Neural progenitor cell (in vitro differentiated cells): ENCODE data around the gene BOC. TPM values are rescaled to one million over a fixed set of nuclear protein-coding genes. Genes with fewer than 3 reads are reported as not detected.

Experiments used
- DNase-seq: peaks from one replicate; pipeline ENCODE4 v3.0.0-alpha.2; 2016; ENCODE audit warnings: low spot score
- H2AFZ ChIP-seq: fragments of 200-600 bp; sonication (generic); replicated peaks from 2 replicates; pipeline ENCODE4 v1.6.1; 2016; ENCODE audit warnings: antibody characterized with exemption
- H3F3A ChIP-seq: fragments of 200-600 bp; sonication (generic); 2 replicates; pipeline ENCODE4 v1.6.1; 2016; ENCODE audit warnings: antibody characterized with exemption, low read depth
- H3K27ac ChIP-seq: fragments of 200-600 bp; sonication (generic); 2 replicates; pipeline ENCODE4 v1.5.1; 2016; ENCODE audit warnings: mild to moderate bottlenecking
- H3K27me3 ChIP-seq: fragments of 200-600 bp; sonication (generic); 2 replicates; pipeline ENCODE4 v1.6.1; 2016; ENCODE audit warnings: mild to moderate bottlenecking, moderate library complexity
- H3K36me3 ChIP-seq: fragments of 200-600 bp; sonication (generic); 2 replicates; pipeline ENCODE4 v1.5.1; 2016
- H3K4me1 ChIP-seq: fragments of 200-600 bp; sonication (generic); 2 replicates; pipeline ENCODE4 v1.6.1; 2016; ENCODE audit warnings: mixed run types
- H3K4me2 ChIP-seq: fragments of 200-600 bp; sonication (generic); 2 replicates; pipeline ENCODE4 v1.6.1; 2016
- H3K4me3 ChIP-seq: fragments of 200-600 bp; sonication (generic); 2 replicates; pipeline ENCODE4 v1.5.1; 2016
- H3K79me2 ChIP-seq: fragments of 200-600 bp; sonication (generic); 2 replicates; pipeline ENCODE4 v1.6.1; 2016; ENCODE audit warnings: low read depth
- H3K9ac ChIP-seq: fragments of 200-600 bp; sonication (generic); 2 replicates; pipeline ENCODE4 v1.6.1; 2016
- H3K9me3 ChIP-seq: fragments of 200-600 bp; sonication (generic); 2 replicates; pipeline ENCODE4 v1.5.1; 2016; ENCODE audit warnings: low read depth
- H4K20me1 ChIP-seq: fragments of 200-600 bp; sonication (generic); 2 replicates; pipeline ENCODE4 v1.6.1; 2016; ENCODE audit warnings: low read depth
- H3K27ac Mint-ChIP-seq: 3 replicates; pipeline ENCODE4 v1.8.0; 2021; ENCODE audit warnings: mixed read lengths
- H3K27me3 Mint-ChIP-seq: 2 replicates; pipeline ENCODE4 v1.8.0; 2022; ENCODE audit warnings: low read depth, mild to moderate bottlenecking, inconsistent platforms, moderate library complexity, mixed read lengths; ENCODE audit not compliant: insufficient read depth
- H3K36me3 Mint-ChIP-seq: 3 replicates; pipeline ENCODE4 v1.8.0; 2021; ENCODE audit warnings: mixed read lengths
- H3K4me1 Mint-ChIP-seq: 3 replicates; pipeline ENCODE4 v1.8.0; 2021; ENCODE audit warnings: mixed read lengths
- H3K4me3 Mint-ChIP-seq: 3 replicates; pipeline ENCODE4 v1.8.0; 2021; ENCODE audit warnings: mild to moderate bottlenecking, moderate library complexity, mixed read lengths
- H3K9me3 Mint-ChIP-seq: 3 replicates; pipeline ENCODE4 v1.8.0; 2020; ENCODE audit warnings: mixed read lengths
- EZH2 ChIP-seq: fragments of 200-600 bp; sonication (generic); IDR thresholded peaks from 2 replicates; pipeline ENCODE4 v1.6.1; 2017; ENCODE audit warnings: antibody characterized with exemption, mild to moderate bottlenecking, moderate library complexity
- EZH2phosphoT487 ChIP-seq: fragments of 200-600 bp; sonication (generic); IDR thresholded peaks from 2 replicates; pipeline ENCODE4 v1.6.1; 2017; ENCODE audit warnings: antibody characterized with exemption
- total RNA-seq: library from RNA; depleted of rRNA; stranded (reverse); fragments of >200 nt; gene quantifications from 2 replicates; pipeline ENCODE4 v1.2.3, GENCODE V29; 2015; ENCODE audit warnings: low replicate concordance
- TF ChIP-seq, protein P1 (sequence below): fragments of 200-600 bp; sonication (generic); IDR thresholded peaks from 2 replicates; pipeline ENCODE4 v1.5.1; 2017; ENCODE audit warnings: antibody characterized with exemption, mild to moderate bottlenecking

BOC gene
- total RNA-seq, 1 donor from 2014 or later: 35.2 TPM

DNA sequence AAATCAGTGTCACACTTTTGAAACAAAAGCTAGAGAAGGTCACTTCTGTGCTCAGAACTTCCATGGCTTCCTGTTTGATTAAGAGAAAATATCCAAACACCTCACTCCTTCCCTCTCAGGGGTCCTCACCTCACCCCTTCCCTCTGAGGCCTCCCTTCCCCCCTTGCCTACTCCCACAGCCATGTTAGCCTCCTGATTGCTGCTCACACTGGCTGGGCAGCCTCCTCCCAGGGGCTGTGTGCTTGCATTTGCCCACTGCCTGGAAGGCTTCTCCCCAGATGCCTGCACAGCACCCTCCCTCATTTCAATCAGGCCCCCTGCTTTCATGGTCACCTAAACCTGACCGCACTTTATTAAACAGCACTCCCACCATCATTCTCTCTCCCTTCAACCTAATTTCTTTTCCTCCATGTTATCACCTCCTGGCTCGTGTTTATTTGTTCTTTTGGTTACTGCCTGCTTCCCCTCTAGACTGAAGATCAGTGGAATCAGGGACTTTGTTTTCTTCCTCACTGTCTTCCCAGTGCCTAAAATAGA is 10.4 kb downstream of the BOC start:
- Histone ChIP-seq H3K4me3 (no peak overlapping the region), H3K36me3 (no peaks in the 10 kb centered on the region), H3K9ac (no peak overlapping the region), H3F3A (peaks cover 4% of the 10 kb centered on the region), H3K79me2 (peaks cover 67% of the 10 kb centered on the region), H3K27me3 (no peaks in the 10 kb centered on the region), H4K20me1 (peaks cover 72% of the 10 kb centered on the region), H3K27ac (no peak overlapping the region), H2AFZ (no peak overlapping the region), H3K4me1 (peaks cover 37% of the 10 kb centered on the region), H3K4me2 (peak overlapping the region; percentile 6), H3K9me3 (no peaks in the 10 kb centered on the region)
- peaks cover 90% of the 10 kb centered on the region for H3K4me1 Mint-ChIP-seq
- peaks cover 72% of the 10 kb centered on the region for H3K36me3 Mint-ChIP-seq
- H3K27me3 Mint-ChIP-seq: peaks cover 3% of the 10 kb centered on the region
- DNase-seq: no peak
- no peaks in the 10 kb centered on the region for H3K9me3 Mint-ChIP-seq
- no peak for TF ChIP-seq EZH2
- TF ChIP-seq, protein P1, sequence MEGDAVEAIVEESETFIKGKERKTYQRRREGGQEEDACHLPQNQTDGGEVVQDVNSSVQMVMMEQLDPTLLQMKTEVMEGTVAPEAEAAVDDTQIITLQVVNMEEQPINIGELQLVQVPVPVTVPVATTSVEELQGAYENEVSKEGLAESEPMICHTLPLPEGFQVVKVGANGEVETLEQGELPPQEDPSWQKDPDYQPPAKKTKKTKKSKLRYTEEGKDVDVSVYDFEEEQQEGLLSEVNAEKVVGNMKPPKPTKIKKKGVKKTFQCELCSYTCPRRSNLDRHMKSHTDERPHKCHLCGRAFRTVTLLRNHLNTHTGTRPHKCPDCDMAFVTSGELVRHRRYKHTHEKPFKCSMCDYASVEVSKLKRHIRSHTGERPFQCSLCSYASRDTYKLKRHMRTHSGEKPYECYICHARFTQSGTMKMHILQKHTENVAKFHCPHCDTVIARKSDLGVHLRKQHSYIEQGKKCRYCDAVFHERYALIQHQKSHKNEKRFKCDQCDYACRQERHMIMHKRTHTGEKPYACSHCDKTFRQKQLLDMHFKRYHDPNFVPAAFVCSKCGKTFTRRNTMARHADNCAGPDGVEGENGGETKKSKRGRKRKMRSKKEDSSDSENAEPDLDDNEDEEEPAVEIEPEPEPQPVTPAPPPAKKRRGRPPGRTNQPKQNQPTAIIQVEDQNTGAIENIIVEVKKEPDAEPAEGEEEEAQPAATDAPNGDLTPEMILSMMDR: no peak
- TF ChIP-seq EZH2phosphoT487: no peak
- H3K27ac Mint-ChIP-seq: peak overlapping the region; percentile 84
- peak overlapping the region; percentile 4 for H3K4me3 Mint-ChIP-seq

DNA sequence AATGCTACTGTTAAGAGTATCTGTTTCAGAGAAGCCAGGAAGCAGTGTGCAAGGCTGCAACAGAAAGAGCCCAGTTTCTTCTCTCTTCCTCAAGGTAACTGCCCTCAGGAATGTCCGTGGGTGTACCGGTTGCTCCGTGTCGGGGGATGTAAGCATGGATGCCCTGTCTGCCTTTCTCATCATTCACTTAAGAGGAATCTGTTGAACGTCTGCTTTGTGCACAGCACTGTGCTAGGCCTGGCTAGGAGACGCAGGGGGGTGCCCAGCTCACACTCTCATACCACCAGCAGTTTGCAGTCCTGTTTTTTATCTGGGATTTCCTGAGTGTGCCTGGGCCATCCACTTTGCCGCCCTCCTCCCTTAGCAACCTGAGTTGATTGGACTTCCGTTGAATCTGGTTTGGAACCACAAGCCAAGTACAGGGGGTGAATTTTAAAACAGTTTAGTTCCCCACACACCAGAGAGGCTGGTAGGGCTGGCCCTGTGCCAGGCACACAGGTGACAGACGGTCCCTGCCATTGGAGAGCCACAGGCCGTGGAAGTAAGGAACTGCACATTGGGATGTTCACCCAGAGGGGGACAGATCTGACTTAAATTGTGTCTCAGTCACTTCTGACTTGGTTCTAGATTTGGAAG is 11.2 kb downstream of the BOC start:
- peaks cover 68% of the 10 kb centered on the region for H3K36me3 Mint-ChIP-seq
- H3K9ac ChIP-seq: no peak overlapping the region
- H3K27ac ChIP-seq: no peak overlapping the region
- H3K4me3 ChIP-seq: no peak overlapping the region
- no peaks in the 10 kb centered on the region for H3K27me3 ChIP-seq
- peaks cover 66% of the 10 kb centered on the region for H3K79me2 ChIP-seq
- peaks cover 4% of the 10 kb centered on the region for H3F3A ChIP-seq
- H3K4me1 Mint-ChIP-seq: peaks cover 89% of the 10 kb centered on the region
- H4K20me1 ChIP-seq: peaks cover 69% of the 10 kb centered on the region
- H3K36me3 ChIP-seq: no peaks in the 10 kb centered on the region
- H3K4me3 Mint-ChIP-seq: peak overlapping the region; percentile 22
- no peak for DNase-seq
- H3K4me2 ChIP-seq: peak overlapping the region; percentile 6
- TF ChIP-seq, protein P1: no peak
- no peak for TF ChIP-seq EZH2phosphoT487
- TF ChIP-seq EZH2: no peak
- H3K27ac Mint-ChIP-seq: peak overlapping the region; percentile 87
- H3K4me1 ChIP-seq: peaks cover 37% of the 10 kb centered on the region
- no peaks in the 10 kb centered on the region for H3K9me3 Mint-ChIP-seq
- H3K27me3 Mint-ChIP-seq: peaks cover 3% of the 10 kb centered on the region
- no peaks in the 10 kb centered on the region for H3K9me3 ChIP-seq
- H2AFZ ChIP-seq: no peak overlapping the region

DNA sequence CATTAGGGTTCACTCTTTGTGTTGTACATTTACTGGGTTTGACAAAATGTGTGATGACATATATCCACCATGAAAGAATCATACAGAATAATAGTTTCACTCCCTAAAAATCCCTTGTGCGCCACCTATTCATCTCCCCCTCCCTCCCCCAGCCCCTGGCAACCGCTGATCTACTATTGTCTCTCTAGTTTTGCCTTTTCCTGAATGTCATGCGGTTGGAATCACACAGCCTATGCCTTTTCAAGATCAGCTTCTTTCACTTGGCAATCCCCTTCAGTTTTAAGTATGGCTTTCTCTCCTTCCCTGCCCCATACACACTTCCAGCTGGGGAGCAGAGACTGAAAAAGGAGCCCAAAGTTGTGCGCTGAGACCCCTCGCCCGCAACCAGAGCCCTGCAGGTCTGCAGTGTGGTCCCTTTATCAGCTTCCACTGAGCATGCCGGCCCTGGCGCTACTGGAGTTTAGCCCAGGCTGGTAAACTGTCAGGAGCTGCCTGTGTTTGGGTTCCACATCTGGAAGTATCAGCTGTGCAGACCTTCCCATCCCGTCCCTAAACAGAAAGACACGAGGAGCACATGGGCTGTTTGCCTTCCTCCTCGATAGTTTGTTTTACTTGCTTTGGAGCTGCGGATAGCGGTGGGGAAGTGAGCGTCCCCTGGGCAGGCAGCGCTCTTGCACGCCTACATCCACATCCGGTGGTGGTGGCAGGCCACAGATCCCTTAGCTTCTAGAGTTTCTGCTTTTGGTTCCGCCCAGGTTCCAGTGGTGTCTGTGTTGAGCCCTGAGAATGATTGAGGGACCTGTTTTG is 12.3 kb downstream of the BOC start:
- Histone ChIP-seq H2AFZ (no peak overlapping the region), H3F3A (peaks cover 13% of the 10 kb centered on the region), H3K27ac (no peak overlapping the region), H3K4me3 (no peak overlapping the region), H3K27me3 (no peaks in the 10 kb centered on the region), H3K4me1 (peaks cover 37% of the 10 kb centered on the region), H4K20me1 (peaks cover 69% of the 10 kb centered on the region), H3K9me3 (no peaks in the 10 kb centered on the region), H3K9ac (no peak overlapping the region), H3K79me2 (peaks cover 62% of the 10 kb centered on the region), H3K4me2 (no peak overlapping the region), H3K36me3 (no peaks in the 10 kb centered on the region)
- H3K27ac Mint-ChIP-seq: peak overlapping the region; percentile 76
- peak overlapping the region; percentile 52 for H3K4me3 Mint-ChIP-seq
- peaks cover 3% of the 10 kb centered on the region for H3K27me3 Mint-ChIP-seq
- H3K4me1 Mint-ChIP-seq: peaks cover 89% of the 10 kb centered on the region
- no peaks in the 10 kb centered on the region for H3K9me3 Mint-ChIP-seq
- TF ChIP-seq EZH2 (no peak), EZH2phosphoT487 (no peak)
- TF ChIP-seq, protein P1: no peak
- no peak for DNase-seq
- peaks cover 63% of the 10 kb centered on the region for H3K36me3 Mint-ChIP-seq
